Measurements from ENCODE around the gene HES7.

The HES7 gene

DNA sequence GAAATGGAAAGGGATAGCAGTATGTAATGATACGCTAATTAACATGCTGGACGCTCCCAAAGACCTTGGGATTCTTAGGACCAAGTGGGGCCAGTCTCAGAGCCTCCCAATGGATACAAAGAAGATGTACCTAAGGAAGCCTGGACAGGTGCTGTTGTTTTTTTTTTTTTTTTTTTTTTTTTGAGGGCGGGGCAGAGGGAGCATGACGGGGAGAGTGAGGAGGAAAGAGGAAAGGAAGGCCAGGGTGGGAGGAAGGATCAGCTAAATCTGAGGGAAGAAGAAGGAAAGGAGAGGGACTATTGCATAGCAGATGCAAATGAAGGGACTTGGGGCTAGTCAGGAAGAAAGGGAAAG is 36.3 kb upstream of the HES7 start:
- no peak for DNase-seq
- TF ChIP-seq POLR2A (IDR thresholded peaks at IDR 0.05; ENCODE audit: low read length), result no peak
- TF ChIP-seq GATA1 (IDR thresholded peaks at IDR 0.05; ENCODE audit: low read depth, low read length), result no peak

DNA sequence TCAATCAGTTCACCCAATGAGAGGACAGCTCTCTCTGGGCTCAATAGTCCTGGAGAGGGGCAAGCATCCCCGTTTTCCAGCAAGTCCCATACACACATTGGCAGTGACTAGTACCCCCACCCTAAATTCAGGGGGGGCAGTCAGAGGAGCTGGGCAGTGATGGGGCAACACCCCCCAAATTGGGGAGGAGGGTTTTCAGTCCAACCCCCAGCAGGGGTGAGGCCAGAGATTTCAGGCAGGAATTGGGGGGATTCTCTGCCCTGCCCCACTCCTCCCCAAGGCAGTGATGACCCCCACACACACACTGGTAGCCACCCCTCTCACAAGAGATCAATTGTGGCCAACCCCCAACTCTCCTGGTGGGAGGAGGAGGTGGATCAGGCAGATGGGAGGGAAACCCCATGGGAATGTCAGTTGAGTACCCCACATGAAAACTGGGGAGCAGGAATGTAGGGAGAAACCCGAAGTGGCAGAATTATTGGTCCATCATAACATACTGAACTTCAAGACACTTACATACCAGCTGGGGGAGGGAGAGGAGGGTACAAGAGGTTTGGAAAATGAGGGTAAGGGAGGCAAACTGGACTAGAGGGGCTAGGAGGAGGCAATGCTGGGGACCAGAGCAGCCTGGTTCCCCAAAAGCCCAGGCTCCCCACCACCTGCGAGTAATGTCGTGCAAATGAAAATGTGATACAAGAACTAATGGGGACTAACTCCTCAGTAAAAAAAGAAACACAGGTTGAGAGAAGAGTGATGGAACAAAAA is 35.7 kb upstream of the HES7 start:
- no peak for DNase-seq
- no peak for TF ChIP-seq POLR2A (IDR thresholded peaks at IDR 0.05; ENCODE audit: low read length)
- TF ChIP-seq GATA1 (IDR thresholded peaks at IDR 0.05; ENCODE audit: low read depth, low read length), result no peak

DNA sequence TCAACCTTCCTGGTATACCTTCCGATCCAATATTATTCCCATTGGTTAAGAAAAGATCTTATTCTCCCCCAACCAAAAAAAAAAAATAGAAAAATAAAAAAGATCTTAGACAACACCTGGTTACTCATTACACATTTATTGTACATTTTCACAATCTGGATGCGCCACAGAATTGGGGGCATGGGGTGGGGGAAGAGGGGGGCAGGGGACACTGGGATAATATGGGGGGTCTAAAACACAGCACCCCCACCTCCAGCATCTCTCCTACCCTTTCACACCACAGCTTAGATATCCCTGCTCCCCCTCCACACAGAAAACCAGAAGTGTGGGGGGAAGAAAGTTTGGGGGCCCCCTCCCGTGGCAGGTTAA is 35.1 kb upstream of the HES7 start:
- TF ChIP-seq POLR2A (IDR thresholded peaks at IDR 0.05; ENCODE audit: low read length), result no peak
- no peak for TF ChIP-seq GATA1 (IDR thresholded peaks at IDR 0.05; ENCODE audit: low read depth, low read length)
- no peak for DNase-seq

DNA sequence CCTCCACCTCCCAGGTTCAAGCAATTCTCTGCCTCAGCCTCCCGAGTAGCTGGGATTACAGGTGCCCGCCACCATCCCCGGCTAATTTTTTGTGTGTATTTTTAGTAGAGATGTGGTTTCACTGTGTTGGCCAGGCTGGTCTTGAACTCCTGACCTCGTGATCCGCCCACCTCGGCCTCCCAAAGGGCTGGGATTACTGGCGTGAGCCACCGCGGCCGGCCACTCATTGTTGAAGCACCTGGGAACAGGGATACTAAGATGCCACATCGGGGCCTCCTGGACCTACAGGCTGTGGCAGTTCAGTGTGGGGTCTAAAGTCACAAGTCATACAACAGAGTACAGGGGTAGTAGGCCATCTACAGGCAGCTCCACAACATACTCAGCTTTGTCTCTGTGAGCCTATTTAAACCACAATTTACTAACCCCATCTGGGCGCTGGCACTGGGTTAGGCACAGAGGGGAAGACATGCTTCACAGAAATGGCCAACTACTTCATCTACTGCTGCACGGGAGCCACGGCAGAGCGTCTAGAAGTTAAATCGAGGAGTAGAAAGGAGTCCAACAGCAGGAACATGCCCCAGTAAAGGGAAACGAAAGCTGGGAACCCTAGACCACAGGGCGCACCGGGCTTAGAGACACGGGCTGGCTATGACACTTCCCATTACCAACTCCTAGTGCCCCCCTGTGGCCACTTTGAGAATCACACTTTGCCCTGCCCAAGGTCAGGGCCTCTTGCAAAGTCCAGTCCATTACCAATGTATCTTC is 34.5 kb upstream of the HES7 start:
- DNase-seq, result peak; percentile 88 to 93
- TF ChIP-seq POLR2A (IDR thresholded peaks at IDR 0.05; ENCODE audit: low read length) (no peak), GATA1 (IDR thresholded peaks at IDR 0.05; ENCODE audit: low read depth, low read length) (no peak)

DNA sequence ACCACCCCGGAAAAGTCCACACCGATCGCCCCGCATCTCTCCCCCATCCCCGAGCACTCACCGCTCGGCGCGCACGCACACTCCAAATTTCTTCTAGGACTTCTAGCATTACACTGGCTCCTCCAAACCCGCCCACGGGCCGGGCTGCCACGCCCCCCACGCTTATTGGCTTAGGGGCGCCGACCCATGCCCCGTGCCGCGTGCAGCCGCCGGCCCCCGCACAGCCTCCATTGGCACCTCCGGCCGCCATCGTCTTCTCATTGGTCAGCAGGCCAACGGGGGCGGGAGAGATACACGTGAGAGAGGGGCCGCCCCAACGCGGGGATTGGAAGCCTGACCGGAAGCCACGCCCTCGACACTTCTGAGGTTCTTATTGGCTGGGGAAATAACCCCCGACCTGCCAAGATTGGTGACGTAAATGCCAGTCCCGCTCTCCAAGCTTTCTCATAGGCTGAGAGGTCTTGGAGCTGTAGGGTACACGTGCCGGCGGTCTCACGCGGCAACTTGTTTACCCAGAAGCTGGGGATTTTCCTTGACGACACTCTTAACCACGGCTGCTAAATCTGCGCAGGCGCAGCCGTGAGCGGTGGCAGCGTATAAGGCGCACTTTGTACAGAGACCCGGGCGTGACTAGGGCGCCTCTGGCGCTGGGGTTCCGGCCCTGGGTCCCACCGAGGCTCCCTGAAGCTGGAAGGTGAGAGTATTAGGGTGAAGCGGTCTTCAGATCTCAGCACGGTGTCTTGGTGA is 32.5 kb upstream of the HES7 start:
- no peak for TF ChIP-seq GATA1 (IDR thresholded peaks at IDR 0.05; ENCODE audit: low read depth, low read length)
- peak; percentile 99 for TF ChIP-seq POLR2A (IDR thresholded peaks at IDR 0.05; ENCODE audit: low read length)
- DNase-seq, result peak; percentile 100

DNA sequence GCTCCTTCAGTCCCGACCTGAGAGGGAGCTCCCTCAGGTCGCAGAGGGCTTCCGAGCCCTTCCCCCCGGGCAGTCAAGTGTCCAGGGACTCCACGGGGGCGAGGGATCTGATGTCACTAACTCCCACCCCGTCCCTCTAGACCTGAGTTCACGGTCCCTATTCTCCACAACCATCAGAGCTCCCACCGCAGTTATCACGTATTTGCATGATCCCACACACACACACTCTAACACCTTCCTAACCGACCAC is 32.0 kb upstream of the HES7 start:
- no peak for DNase-seq
- TF ChIP-seq POLR2A (IDR thresholded peaks at IDR 0.05; ENCODE audit: low read length), result no peak

DNA sequence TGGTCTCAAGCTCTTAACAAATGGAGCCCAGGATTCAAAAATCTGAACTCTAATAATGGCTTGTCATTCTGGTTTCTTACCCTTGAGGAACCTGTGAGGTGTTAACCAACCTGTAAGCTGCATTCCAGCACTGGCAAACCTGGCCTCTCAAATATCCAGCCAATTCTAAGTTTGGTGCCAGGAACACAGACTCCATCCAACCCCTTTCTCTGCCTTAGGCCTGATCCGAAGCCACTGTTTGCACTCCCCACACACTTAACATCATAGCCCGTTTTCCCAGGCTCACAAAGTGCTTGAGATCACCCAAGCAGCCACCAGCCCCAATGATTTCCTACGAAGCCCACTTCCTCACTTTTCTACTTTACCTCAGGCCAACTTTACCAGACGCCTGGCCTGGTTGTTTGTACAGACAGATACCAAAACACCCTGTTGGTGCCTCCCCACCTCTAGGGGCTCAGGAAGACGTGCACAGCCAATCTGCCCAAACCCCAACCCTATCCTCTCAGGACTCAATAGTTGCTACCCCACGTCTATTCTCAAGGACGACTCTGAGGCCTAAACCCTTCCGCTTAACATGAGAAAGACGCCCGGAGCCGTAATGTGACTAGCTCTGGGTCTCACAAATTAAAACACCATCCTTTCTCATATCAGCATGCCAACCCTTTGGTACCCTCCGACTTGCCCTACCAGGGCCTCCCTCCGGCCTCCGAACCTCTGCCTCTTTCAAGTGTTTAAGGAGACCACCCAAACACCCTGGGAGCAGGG is 31.5 kb upstream of the HES7 start:
- DNase-seq, result peak in 1 of 2 experiments; percentile 60
- no peak for TF ChIP-seq POLR2A (IDR thresholded peaks at IDR 0.05; ENCODE audit: low read length)
- TF ChIP-seq GATA1 (IDR thresholded peaks at IDR 0.05; ENCODE audit: low read depth, low read length), result no peak

DNA sequence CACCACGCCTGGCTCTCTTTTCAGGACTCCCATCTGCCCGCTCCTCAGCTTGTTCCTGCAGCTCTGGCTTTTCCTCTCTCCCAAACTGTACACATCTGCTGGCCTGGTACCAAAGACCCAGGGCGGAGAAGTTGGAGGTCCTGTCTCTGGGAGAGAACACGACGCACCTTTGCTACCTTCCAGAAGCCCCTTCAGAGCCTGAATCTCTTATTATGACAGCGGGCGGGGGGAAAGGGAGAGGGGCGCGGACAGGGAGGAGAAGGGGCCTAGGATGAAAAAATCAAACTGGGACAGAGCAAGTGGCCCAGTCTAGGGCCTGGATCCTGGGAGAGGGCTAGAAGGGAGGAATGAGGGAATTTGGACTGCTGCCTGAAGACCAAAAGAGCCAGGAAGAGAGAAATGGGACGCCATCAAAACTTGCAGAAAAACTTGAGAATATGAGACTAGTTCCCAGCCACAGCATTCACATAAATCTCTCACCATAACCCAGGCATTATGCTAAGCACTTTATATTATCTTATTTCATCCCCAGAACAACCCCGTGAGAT is 30.8 kb upstream of the HES7 start:
- peak; percentile 33 for TF ChIP-seq POLR2A (IDR thresholded peaks at IDR 0.05; ENCODE audit: low read length)
- TF ChIP-seq GATA1 (IDR thresholded peaks at IDR 0.05; ENCODE audit: low read depth, low read length), result no peak
- DNase-seq, result peak in 1 of 2 experiments; percentile 53

DNA sequence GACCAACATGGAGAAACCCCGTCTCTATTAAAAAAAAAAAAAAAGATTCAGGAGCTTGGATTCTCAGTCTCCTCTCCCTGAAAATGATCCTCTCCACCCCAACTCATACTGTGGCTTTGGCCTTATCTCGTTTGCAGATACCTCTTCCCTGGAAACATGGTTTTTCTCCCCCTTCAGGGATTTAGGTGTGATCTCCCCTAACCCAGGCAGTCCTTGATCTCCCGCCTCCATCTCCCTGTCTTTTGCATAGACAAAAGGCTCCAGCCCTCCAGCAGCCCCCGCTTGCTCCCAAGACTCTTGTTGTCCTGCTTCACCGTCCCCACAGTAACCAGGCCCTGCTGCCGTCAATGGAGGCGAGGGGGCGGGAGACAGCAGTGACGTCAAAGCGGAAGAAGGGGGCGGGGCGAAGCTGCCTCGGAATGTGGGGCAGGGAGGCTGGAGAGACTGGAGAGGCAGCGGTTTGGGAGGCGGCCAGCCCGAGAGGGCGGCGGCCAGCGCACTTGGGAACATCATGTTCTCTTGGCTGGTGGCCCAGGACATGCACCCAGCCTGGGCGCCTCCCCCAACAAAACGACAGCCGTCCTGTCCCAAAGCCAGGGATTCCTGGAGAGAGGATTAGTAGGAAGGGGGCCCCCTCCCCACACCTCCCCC is 30.2 kb upstream of the HES7 start:
- peak; percentile 98 to 99 for DNase-seq
- peak; percentile 82 for TF ChIP-seq POLR2A (IDR thresholded peaks at IDR 0.05; ENCODE audit: low read length)
- TF ChIP-seq GATA1 (IDR thresholded peaks at IDR 0.05; ENCODE audit: low read depth, low read length), result no peak

DNA sequence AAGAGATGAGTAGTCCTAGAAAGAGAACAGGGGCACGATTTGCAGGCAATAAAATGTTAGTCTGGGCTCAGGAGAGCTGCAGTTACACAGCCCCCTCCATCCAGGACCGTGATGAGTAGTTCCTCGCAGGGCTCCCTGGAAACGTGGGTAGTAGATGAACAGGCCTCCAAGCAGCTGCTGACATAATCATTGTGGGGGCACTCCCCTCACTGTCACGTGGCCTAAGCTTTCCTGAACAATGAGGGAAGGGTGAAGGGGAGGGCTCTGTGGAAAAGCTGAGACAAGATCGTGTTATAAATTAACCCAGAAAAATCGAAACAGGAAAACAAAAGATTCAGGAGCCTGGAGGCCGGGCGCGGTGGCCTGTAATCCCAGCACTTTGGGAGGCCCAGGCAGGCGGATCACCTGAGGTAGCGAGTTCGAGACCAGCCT is 29.6 kb upstream of the HES7 start:
- TF ChIP-seq GATA1 (IDR thresholded peaks at IDR 0.05; ENCODE audit: low read depth, low read length) (no peak), POLR2A (IDR thresholded peaks at IDR 0.05; ENCODE audit: low read length) (no peak)
- DNase-seq, result peak; percentile 63 to 70

DNA sequence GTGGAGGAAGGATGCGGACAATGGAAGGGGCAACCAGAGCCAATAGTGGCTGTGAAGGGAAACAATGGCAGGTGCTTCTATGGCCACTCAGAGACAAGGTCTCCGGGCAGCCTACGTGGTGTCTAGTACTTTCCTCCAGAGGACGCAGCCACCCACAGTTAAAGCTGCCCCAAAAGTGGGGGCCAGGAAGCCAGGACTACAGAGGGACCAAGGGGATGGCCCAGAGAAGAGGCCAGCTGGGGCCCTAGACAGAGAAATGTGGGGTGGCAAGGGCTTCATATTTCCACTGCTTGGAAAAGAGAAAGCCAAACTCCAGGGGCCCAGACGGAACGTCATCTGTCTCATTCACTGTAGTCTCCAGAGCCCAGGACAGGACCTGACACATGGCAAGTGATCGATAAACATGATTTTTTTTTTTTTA is 29.1 kb upstream of the HES7 start:
- DNase-seq, result no peak
- TF ChIP-seq GATA1 (IDR thresholded peaks at IDR 0.05; ENCODE audit: low read depth, low read length), result no peak
- no peak for TF ChIP-seq POLR2A (IDR thresholded peaks at IDR 0.05; ENCODE audit: low read length)

DNA sequence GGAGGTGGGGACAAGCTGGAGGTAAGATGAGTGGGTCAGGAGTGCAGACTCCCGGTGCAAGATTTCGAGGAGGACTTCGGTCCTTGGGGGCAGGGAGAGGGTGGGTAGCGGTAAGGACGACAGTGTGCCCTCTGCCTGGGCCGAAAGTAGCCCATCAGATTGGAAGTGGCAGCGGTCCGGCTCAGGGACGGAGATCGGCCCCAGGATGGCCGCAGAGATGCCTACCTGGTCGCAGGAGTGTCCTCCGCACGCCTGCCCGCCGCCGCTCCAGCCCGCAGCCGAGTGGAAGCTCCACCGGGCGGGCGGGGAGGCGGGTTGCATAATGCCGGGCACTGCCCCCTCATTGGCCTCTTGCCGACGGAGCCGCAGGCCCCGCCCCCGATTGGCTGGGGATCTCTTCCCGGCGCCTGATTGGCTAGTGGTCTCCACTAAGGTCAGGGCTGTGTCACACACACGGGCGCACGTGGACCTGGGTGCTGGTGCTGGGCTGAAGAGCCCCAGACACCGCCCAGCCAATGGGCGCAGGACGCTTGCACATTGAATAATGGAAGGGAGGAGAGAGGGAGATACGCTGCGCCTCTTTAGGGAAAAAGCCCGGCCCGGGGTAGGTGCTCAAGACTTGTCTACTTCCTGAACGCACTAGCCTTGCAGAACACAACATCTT is 28.3 kb upstream of the HES7 start, which contains the start of gene PER1:
PER1 (minus strand) TSS at position 293 of the 664 bp plus-strand sequence. CDS start 1,698 bp downstream, outside the sequence.
- TF ChIP-seq POLR2A (IDR thresholded peaks at IDR 0.05; ENCODE audit: low read length) (peak; percentile 94), GATA1 (IDR thresholded peaks at IDR 0.05; ENCODE audit: low read depth, low read length) (no peak)
- peak; percentile 93 to 94 for DNase-seq
